Central memory CD8-positive, alpha-beta T cell (primary cell): ENCODE measurements around the gene STAB2.

Experiments used
- ATAC-seq: fragments of 150-1000 bp; cut with Tn5 transposase; replicated peaks from 2 replicates; pipeline ENCODE4 v1.10.0; 2022; ENCODE audit warnings: mild to moderate bottlenecking, moderate FRiP score, moderate number of reproducible peaks; ENCODE audit not compliant: poor library complexity, severe bottlenecking; ENCODE audit errors: extremely low read depth
- DNase-seq, 2 donors: peaks; one replicate each; pipeline ENCODE4 v3.0.0; 2021; ENCODE audit warnings: low spot score in 2 of 2
- H3K27ac Mint-ChIP-seq: one replicate; pipeline ENCODE4 v1.8.0; 2022; ENCODE audit warnings: low read depth, mild to moderate bottlenecking, moderate library complexity, mixed read lengths
- H3K27me3 Mint-ChIP-seq: one replicate; pipeline ENCODE4 v1.8.0; 2022; ENCODE audit warnings: mixed read lengths
- H3K36me3 Mint-ChIP-seq: one replicate; pipeline ENCODE4 v1.8.0; 2022; ENCODE audit warnings: mild to moderate bottlenecking, moderate library complexity, mixed read lengths; ENCODE audit not compliant: insufficient read depth
- H3K4me1 Mint-ChIP-seq: one replicate; pipeline ENCODE4 v1.8.0; 2022; ENCODE audit warnings: mixed read lengths
- H3K4me3 Mint-ChIP-seq: one replicate; pipeline ENCODE4 v1.8.0; 2022; ENCODE audit warnings: mild to moderate bottlenecking, moderate library complexity, mixed read lengths
- H3K9me3 Mint-ChIP-seq: one replicate; pipeline ENCODE4 v1.8.0; 2022; ENCODE audit warnings: mixed read lengths

STAB2 gene

GRCh38 chr12:103688376-103689063, 101.4 kb downstream of the STAB2 start:
- no peaks in the 10 kb centered on the region for H3K4me1 Mint-ChIP-seq
- H3K9me3 Mint-ChIP-seq, result no peaks in the 10 kb centered on the region
- no peak overlapping the region for H3K27ac Mint-ChIP-seq
- no peak overlapping the region for H3K4me3 Mint-ChIP-seq
- no peaks in the 10 kb centered on the region for H3K36me3 Mint-ChIP-seq
- DNase-seq (no peak), ATAC-seq (no peak)
- peaks cover 33% of the 10 kb centered on the region for H3K27me3 Mint-ChIP-seq

DNA sequence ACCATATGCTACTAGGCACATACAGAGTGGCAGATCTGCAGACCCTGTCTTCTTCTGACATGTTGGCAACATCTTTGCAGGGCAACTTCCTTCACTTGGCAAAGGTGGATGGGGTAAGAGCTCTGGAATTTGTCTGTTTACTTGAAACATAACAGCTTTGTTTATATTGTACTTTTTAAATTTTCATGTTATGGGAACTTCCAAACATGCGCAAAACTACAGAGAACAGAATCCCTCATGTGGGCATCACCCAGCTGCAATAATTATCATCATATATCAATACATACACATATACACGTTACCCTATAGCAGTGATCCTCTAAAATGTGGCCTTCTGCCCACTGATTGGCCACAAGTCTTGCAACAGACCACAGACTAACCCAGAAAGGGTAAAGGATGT, 103.4 kb downstream of the STAB2 start:
- ATAC-seq (no peak), DNase-seq (no peak)
- Mint-ChIP-seq H3K36me3 (no peaks in the 10 kb centered on the region), H3K4me3 (no peak overlapping the region), H3K4me1 (no peaks in the 10 kb centered on the region), H3K27me3 (peaks cover 33% of the 10 kb centered on the region), H3K9me3 (no peaks in the 10 kb centered on the region), H3K27ac (no peak overlapping the region)

DNA sequence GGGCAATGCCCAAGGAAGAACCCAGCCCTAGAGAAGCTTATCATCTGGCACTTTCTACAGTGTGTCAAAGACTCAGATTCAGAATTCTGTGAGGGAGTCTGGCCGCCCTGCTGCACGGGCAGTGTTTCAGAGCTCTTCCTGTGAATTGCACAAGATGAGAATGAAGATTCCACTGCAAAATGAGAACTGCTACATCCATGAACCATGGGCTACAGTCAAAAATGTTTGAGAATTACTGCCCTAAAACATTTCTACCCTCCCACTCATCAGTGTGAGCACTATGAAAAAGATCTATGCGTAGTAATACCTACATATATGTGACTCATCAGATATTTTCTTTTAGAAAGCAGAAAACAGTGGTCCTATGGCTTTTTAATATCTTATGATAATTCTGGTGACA, 104.0 kb downstream of the STAB2 start:
- H3K4me3 Mint-ChIP-seq, result no peak overlapping the region
- no peaks in the 10 kb centered on the region for H3K36me3 Mint-ChIP-seq
- H3K27ac Mint-ChIP-seq, result no peak overlapping the region
- no peaks in the 10 kb centered on the region for H3K4me1 Mint-ChIP-seq
- DNase-seq (no peak), ATAC-seq (no peak)
- no peaks in the 10 kb centered on the region for H3K9me3 Mint-ChIP-seq
- H3K27me3 Mint-ChIP-seq, result peaks cover 36% of the 10 kb centered on the region

GRCh38 chr12:103696101-103696500, 109.0 kb downstream of the STAB2 start:
- Mint-ChIP-seq H3K27me3 (peaks cover 60% of the 10 kb centered on the region), H3K4me3 (no peak overlapping the region), H3K36me3 (no peaks in the 10 kb centered on the region), H3K27ac (no peak overlapping the region), H3K4me1 (no peaks in the 10 kb centered on the region), H3K9me3 (no peaks in the 10 kb centered on the region)
- ATAC-seq, result no peak
- no peak for DNase-seq

DNA sequence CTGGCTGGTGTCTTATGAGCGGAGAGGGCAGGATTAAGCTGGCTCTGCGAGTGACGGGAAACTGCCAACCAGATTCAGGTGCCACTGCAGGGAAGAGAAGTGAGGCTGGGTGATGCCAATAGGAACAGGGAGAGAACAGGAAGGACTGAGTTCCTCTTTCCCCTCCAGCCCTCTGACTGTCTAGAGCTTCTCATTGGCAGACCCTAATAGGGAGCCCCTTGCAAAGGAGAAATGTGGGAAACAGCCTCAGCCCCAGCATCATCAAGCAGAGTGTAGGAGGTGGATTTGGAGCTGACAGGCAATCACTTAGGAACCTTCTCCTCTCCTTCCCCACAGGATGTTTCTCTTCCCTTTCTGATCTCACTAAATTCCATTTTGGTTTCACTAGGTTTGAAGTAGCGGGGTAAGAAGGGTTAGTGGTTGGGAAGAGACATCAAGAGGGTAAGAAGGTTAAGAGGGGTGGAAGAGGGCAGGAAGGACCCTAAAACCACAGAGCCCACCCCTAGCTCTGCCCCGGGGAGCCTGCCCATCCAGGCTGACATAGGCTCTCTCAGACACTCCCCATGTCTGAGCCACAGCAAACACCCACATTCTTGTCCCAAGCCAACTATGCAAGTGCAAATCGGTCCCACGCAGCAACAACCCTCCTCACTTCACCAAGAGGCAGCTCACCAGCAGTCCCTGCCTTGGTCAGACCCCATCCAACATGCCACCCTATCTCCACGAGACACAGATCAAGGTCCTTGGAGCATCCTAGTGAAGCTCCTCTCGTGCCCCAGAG, 111.1 kb downstream of the STAB2 start:
- ATAC-seq (no peak), DNase-seq (no peak)
- Mint-ChIP-seq H3K36me3 (no peaks in the 10 kb centered on the region), H3K9me3 (no peaks in the 10 kb centered on the region), H3K27me3 (peaks cover 47% of the 10 kb centered on the region), H3K27ac (no peak overlapping the region), H3K4me3 (no peak overlapping the region), H3K4me1 (no peaks in the 10 kb centered on the region)

- Mint-ChIP-seq H3K9me3 (no peaks in the 10 kb centered on the region), H3K27me3 (peaks cover 54% of the 10 kb centered on the region), H3K4me1 (no peaks in the 10 kb centered on the region), H3K4me3 (no peak overlapping the region), H3K36me3 (no peaks in the 10 kb centered on the region), H3K27ac (no peak overlapping the region)
- DNase-seq (no peak), ATAC-seq (no peak)
These were observed 111.9 kb downstream of the STAB2 start for GRCh38 chr12:103698752-103699560.

DNA sequence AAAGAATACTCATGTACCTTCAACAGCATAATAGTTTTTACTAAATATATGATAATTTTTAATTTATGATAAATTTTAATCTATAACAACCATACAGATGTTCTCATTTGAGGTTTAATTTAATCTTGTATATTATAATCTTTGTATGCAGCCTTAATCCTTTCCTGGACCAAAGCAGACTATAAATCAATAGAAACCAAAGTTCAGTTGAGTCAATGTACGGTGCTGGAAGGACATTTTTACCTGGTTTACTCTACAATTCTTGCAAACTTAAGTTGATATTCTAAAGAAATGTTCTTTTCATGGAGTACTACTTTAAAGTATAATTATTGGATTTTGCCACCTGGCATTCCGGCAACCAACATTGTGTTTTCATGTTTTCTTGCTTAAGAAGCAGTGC, 118.0 kb downstream of the STAB2 start:
- H3K27me3 Mint-ChIP-seq, result peaks cover 38% of the 10 kb centered on the region

GRCh38 chr12:103705927-103706326, 118.9 kb downstream of the STAB2 start:
- Mint-ChIP-seq H3K36me3 (no peaks in the 10 kb centered on the region), H3K4me3 (no peak overlapping the region), H3K9me3 (no peaks in the 10 kb centered on the region), H3K4me1 (no peaks in the 10 kb centered on the region), H3K27me3 (peaks cover 38% of the 10 kb centered on the region), H3K27ac (no peak overlapping the region)
- ATAC-seq (no peak), DNase-seq (no peak)

More for the DNA sequence above, 118.0 kb downstream of the STAB2 start:
- Mint-ChIP-seq H3K4me1 (no peaks in the 10 kb centered on the region), H3K36me3 (no peaks in the 10 kb centered on the region), H3K9me3 (no peaks in the 10 kb centered on the region), H3K4me3 (no peak overlapping the region), H3K27ac (no peak overlapping the region)
- DNase-seq, result no peak
- ATAC-seq, result no peak

GRCh38 chr12:103707446-103707845, 120.4 kb downstream of the STAB2 start:
- Mint-ChIP-seq H3K9me3 (no peaks in the 10 kb centered on the region), H3K4me1 (no peaks in the 10 kb centered on the region), H3K4me3 (no peak overlapping the region), H3K27ac (no peak overlapping the region), H3K36me3 (no peaks in the 10 kb centered on the region), H3K27me3 (peaks cover 38% of the 10 kb centered on the region)
- ATAC-seq (no peak), DNase-seq (no peak)

GRCh38 chr12:103710544-103710943, 123.5 kb downstream of the STAB2 start:
- H3K9me3 Mint-ChIP-seq, result no peaks in the 10 kb centered on the region
- H3K27me3 Mint-ChIP-seq, result peaks cover 30% of the 10 kb centered on the region
- H3K4me1 Mint-ChIP-seq, result no peaks in the 10 kb centered on the region
- H3K27ac Mint-ChIP-seq, result no peak overlapping the region
- DNase-seq (no peak), ATAC-seq (no peak)
- no peak overlapping the region for H3K4me3 Mint-ChIP-seq
- H3K36me3 Mint-ChIP-seq, result no peaks in the 10 kb centered on the region

- DNase-seq (no peak), ATAC-seq (no peak)
- peaks cover 34% of the 10 kb centered on the region for H3K27me3 Mint-ChIP-seq
- no peaks in the 10 kb centered on the region for H3K9me3 Mint-ChIP-seq
- H3K27ac Mint-ChIP-seq, result no peak overlapping the region
- no peak overlapping the region for H3K4me3 Mint-ChIP-seq
- no peaks in the 10 kb centered on the region for H3K36me3 Mint-ChIP-seq
- no peaks in the 10 kb centered on the region for H3K4me1 Mint-ChIP-seq
These were observed 125.1 kb downstream of the STAB2 start for GRCh38 chr12:103712216-103712615.

DNA sequence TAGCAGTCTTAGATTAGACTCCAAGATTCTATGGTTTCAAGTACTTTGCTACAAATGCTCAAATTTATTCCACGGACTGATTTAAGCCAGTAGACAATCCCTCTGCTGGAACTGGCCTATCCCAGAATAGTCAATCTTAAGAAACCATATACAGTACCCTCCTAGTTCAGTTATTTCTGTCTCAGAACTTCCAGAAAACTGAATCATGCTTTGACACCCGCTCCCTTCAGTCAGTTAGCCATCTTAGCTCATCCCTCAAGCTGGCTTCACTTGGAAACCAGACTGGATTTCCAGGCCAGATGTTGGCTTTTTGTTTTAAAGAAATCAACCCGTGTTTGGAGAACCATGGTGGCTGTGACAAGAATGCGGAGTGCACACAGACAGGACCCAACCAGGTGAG, 128.4 kb downstream of the STAB2 start:
- ATAC-seq (no peak), DNase-seq (no peak)
- Mint-ChIP-seq H3K27me3 (peaks cover 29% of the 10 kb centered on the region), H3K27ac (no peak overlapping the region), H3K4me1 (no peaks in the 10 kb centered on the region), H3K4me3 (no peak overlapping the region), H3K9me3 (no peaks in the 10 kb centered on the region), H3K36me3 (no peaks in the 10 kb centered on the region)
